Endothelial cell of umbilical vein (primary cell): ENCODE data around the gene PLA2G15. TPM values are rescaled to one million over a fixed set of nuclear protein-coding genes. Genes with fewer than 3 reads are reported as not detected.

Source experiments
- BruUV-seq: library from RNA; stranded (reverse); fragments of 400-500 nt; replicated peaks from 2 replicates; lab custom pipeline; 2021; lab: Mats Ljungman, UMichigan
- CTCF ChIA-PET: fragments of 300-600, 350-600 bp; sonication (Branson Sonifier 250); formaldehyde crosslinking; loops from one replicate; lab custom pipeline; 2021; ENCODE audit warnings: antibody characterized with exemption, inconsistent platforms; lab: Charles Lee
- POLR2A ChIA-PET: fragments of 300-600, 350-600 bp; sonication (Branson Sonifier 250); formaldehyde crosslinking; loops from one replicate; lab custom pipeline; 2021; ENCODE audit warnings: antibody characterized with exemption, inconsistent platforms; lab: Charles Lee
- DNase-seq: peaks from one replicate; pipeline ENCODE4 v3.0.0-alpha.2; 2011; ENCODE audit warnings: low read depth, low spot score
- FAIRE-seq: peaks from 2 replicates; lab custom pipeline; 2011; peaks lifted over from hg19 to GRCh38; lab: Jason Lieb, UNC
- H2AFZ ChIP-seq: 2 replicates; pipeline ENCODE4 v1.6.0; 2012; ENCODE audit warnings: low read depth, low read length, control low read depth, inconsistent platforms
- H3K27ac ChIP-seq: 2 replicates; pipeline ENCODE4 v1.5.1; 2011; ENCODE audit warnings: low read depth, mild to moderate bottlenecking, control low read depth, low read length, moderate library complexity; ENCODE audit not compliant: insufficient read depth
- H3K27me3 ChIP-seq, 2 experiments: 2 replicates each; pipeline versions ENCODE4 v1.6.0 to v1.6.1; 2011; ENCODE audit warnings: low read length in 2 of 2, mixed read lengths in 1 of 2; ENCODE audit not compliant: control insufficient read depth in 2 of 2, insufficient read depth in 2 of 2
- H3K36me3 ChIP-seq, 2 experiments: 2 replicates in 1 of 2; 3 replicates in 1 of 2; pipeline ENCODE4 v1.5.1; 2011; ENCODE audit warnings: low read length in 2 of 2, mild to moderate bottlenecking in 1 of 2, moderate library complexity in 1 of 2; ENCODE audit not compliant: control insufficient read depth in 2 of 2, insufficient read depth in 2 of 2; ENCODE audit errors: extremely low read depth in 1 of 2
- H3K4me1 ChIP-seq: 3 replicates; pipeline ENCODE4 v1.5.1; 2011; ENCODE audit warnings: mild to moderate bottlenecking, low read length; ENCODE audit not compliant: control insufficient read depth, insufficient read depth; ENCODE audit errors: extremely low read depth
- H3K4me2 ChIP-seq: 2 replicates; pipeline ENCODE4 v1.6.1; 2011; ENCODE audit warnings: low read length, control low read depth, mixed read lengths; ENCODE audit not compliant: insufficient read depth
- H3K4me3 ChIP-seq, 3 experiments: fragments of 200-600 bp in 1 of 3; sonication (generic), shearing (Covaris generic) in 1 of 3; replicated peaks in 1 of 3; 2 replicates each; pipeline ENCODE4 v1.5.1; 2011 to 2016; ENCODE audit warnings: control low read depth in 3 of 3, low read length in 3 of 3, mild to moderate bottlenecking in 2 of 3, inconsistent platforms in 1 of 3, low read depth in 1 of 3, moderate library complexity in 1 of 3; ENCODE audit not compliant: insufficient read depth in 1 of 3
- H3K79me2 ChIP-seq: 2 replicates; pipeline ENCODE4 v1.6.0; 2012; ENCODE audit warnings: low read length, inconsistent platforms; ENCODE audit not compliant: control insufficient read depth, insufficient read depth
- H3K9ac ChIP-seq: replicated peaks from 2 replicates; pipeline ENCODE3; 2011; ENCODE audit warnings: low read length, control low read depth; ENCODE audit not compliant: insufficient read depth; ENCODE audit errors: extremely low read depth
- H3K9me1 ChIP-seq: replicated peaks from 3 replicates; pipeline ENCODE4 v1.6.0; 2011; ENCODE audit warnings: mild to moderate bottlenecking, low read length; ENCODE audit not compliant: control insufficient read depth, insufficient read depth; ENCODE audit errors: extremely low read depth
- H3K9me3 ChIP-seq: replicated peaks from 2 replicates; pipeline ENCODE4 v1.5.1; 2012; ENCODE audit warnings: low read length, inconsistent platforms; ENCODE audit not compliant: control insufficient read depth, insufficient read depth
- H4K20me1 ChIP-seq: replicated peaks from 2 replicates; pipeline ENCODE3; 2011; ENCODE audit warnings: mild to moderate bottlenecking, low read length; ENCODE audit not compliant: control insufficient read depth, insufficient read depth; ENCODE audit errors: extremely low read depth
- dilution Hi-C: fragments of 300-500 bp; cut with MboI; formaldehyde crosslinking; loops from one replicate; pipeline ENCODE4 v1.15.0; 2019; ENCODE audit warnings: low sequenced_read_pairs; ENCODE audit not compliant: extremely low pct_ligation_motif_present
- intact Hi-C: fragments of 100-400 bp; cut with micrococcal nuclease; formaldehyde crosslinking; loops from one replicate; pipeline ENCODE4 v1.10.0; 2022
- polyA plus RNA-seq, 4 experiments: library from polyadenylated mRNA; depleted of rRNA in 3 of 4; stranded (reverse) in 3 of 4; unstranded in 1 of 4; fragments of >200 nt; gene quantifications; 2 replicates each; pipeline versions ENCODE4 v1.2.1 to v1.2.3, GENCODE V29; 2011 to 2012; ENCODE audit warnings: missing spikeins in 1 of 4
- total RNA-seq: library from RNA; stranded (reverse); gene quantifications from 2 replicates; pipeline ENCODE4 v1.2.3, GENCODE V29; 2021
- TF ChIP-seq, protein P1 (sequence below), 2 donors: IDR thresholded peaks; 1 replicate in 1 of 2; 2 replicates in 1 of 2; pipeline ENCODE4 v1.5.1; 2011; ENCODE audit warnings: low read length in 2 of 2, mild to moderate bottlenecking in 2 of 2, moderate library complexity in 2 of 2, control low read depth in 1 of 2, inconsistent platforms in 1 of 2, low read depth in 1 of 2; ENCODE audit not compliant: insufficient read depth in 1 of 2; ENCODE audit errors: extremely low read depth in 1 of 2

PLA2G15 gene
- total and polyA plus RNA-seq, 2 donors (not counting 3 experiments of a cell fraction or from before 2014, with no cell fraction given) = 24.3 to 41.8 TPM

DNA sequence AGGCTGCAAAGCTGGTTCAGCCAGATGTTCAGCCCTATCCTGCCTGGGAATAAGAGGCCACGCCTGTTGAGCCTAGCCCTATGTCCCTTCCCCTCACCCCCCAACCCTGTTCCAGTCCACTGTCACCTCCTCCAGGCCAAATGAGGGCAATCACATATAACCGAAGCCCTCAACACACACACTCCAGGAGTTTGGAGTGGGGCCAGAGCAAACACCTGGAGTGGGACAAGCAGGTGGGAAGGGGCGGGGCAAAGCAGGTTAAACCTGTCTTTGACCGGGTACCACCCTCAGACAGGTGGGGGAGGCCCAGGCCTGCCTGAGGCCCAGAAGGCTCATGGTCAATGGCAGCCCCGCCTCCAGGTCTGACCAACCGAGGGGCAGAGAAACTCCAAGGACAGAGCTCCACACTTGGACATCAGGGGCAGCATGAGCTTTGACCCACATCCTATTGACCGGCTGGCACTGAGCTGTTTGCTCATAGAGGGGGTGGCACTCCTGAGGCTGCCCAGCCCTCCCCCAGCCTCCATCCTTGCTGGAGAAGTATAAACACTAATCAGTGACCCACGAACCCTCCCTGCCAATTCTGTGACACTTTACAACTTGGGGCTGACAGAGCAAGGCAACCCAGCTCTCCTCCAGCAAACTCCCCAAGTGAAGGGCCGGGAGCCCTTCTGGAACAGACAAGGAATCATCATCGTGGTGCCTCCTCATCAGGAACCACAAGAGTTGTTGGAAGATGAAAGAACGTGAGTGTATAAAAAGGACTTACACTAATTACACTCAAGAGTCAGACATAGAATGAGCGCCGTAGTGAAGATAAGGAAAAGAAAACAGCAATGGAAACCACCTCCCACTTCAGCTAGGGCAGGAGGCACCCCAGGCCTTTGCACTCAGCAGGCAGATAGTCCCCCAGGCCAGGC lies 10.7 kb upstream of the PLA2G15 start:
- CTCF ChIA-PET = interaction anchor here (0.9 kb wide), 2 partner anchors 95 to 141 kb away, joined by 3 read pairs; no protein-coding TSS in a partner anchor
- no peaks in the 10 kb centered on the region for H3K27me3 ChIP-seq
- no TSS peak for BruUV-seq
- dilution Hi-C loops (no loop called here), intact Hi-C loops (no loop called here)
- DNase-seq = no peak
- H3K36me3 ChIP-seq = no peaks in the 10 kb centered on the region
- no peaks in the 10 kb centered on the region for H3K79me2 ChIP-seq
- no peak overlapping the region for H3K4me3 ChIP-seq
- no peaks in the 10 kb centered on the region for H4K20me1 ChIP-seq
- H3K9me3 ChIP-seq = no peaks in the 10 kb centered on the region
- POLR2A ChIA-PET = interaction anchor here (0.6 kb wide), 1 partner anchor 440 kb away, joined by 4 read pairs; no protein-coding TSS in a partner anchor
- H3K9ac ChIP-seq = no peak overlapping the region
- TF ChIP-seq, protein P1, sequence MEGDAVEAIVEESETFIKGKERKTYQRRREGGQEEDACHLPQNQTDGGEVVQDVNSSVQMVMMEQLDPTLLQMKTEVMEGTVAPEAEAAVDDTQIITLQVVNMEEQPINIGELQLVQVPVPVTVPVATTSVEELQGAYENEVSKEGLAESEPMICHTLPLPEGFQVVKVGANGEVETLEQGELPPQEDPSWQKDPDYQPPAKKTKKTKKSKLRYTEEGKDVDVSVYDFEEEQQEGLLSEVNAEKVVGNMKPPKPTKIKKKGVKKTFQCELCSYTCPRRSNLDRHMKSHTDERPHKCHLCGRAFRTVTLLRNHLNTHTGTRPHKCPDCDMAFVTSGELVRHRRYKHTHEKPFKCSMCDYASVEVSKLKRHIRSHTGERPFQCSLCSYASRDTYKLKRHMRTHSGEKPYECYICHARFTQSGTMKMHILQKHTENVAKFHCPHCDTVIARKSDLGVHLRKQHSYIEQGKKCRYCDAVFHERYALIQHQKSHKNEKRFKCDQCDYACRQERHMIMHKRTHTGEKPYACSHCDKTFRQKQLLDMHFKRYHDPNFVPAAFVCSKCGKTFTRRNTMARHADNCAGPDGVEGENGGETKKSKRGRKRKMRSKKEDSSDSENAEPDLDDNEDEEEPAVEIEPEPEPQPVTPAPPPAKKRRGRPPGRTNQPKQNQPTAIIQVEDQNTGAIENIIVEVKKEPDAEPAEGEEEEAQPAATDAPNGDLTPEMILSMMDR (IDR thresholded peaks at IDR 0.05; ENCODE audit: extremely low read depth in 1 of 2, insufficient read depth in 1 of 2, low read depth in 1 of 2, low read length in 2 of 2) = no peak
- FAIRE-seq = no peak
- H3K9me1 ChIP-seq = no peaks in the 10 kb centered on the region
- H2AFZ ChIP-seq = no peak overlapping the region
- H3K4me2 ChIP-seq = no peak overlapping the region
- no peak overlapping the region for H3K27ac ChIP-seq
- H3K4me1 ChIP-seq = peaks cover 13% of the 10 kb centered on the region
